B cell (primary cell): ENCODE measurements around the gene POLD2. TPM values are rescaled to one million over a fixed set of nuclear protein-coding genes. Genes with fewer than 3 reads are reported as not detected.

ENCODE experiments used
- ATAC-seq: fragments of 200-7000 bp; cut with Tn5 transposase; one replicate; pipeline ENCODE4 v1.10.0; 2021; ENCODE audit warnings: low read depth, mild to moderate bottlenecking, moderate number of reproducible peaks, moderate library complexity
- CTCF ChIA-PET: fragments of 350-600 bp; sonication (Branson Sonifier 250); formaldehyde crosslinking; loops from one replicate; lab custom pipeline; 2021; ENCODE audit warnings: antibody characterized with exemption, inconsistent platforms; lab: Charles Lee
- POLR2A ChIA-PET: fragments of 350-600 bp; sonication (Branson Sonifier 250); formaldehyde crosslinking; loops from one replicate; lab custom pipeline; 2021; ENCODE audit warnings: antibody characterized with exemption; lab: Charles Lee
- DNase-seq: peaks from one replicate; pipeline ENCODE4 v3.0.0; 2013
- H2AFZ ChIP-seq: 2 replicates; pipeline ENCODE4 v1.6.1; 2012; ENCODE audit warnings: mild to moderate bottlenecking, low read depth, low read length; ENCODE audit not compliant: insufficient read depth, poor library complexity, severe bottlenecking
- H3K27ac ChIP-seq, 2 donors: 1 replicate in 1 of 2; 2 replicates in 1 of 2; pipeline ENCODE4 v1.5.1; 2012 to 2013; ENCODE audit warnings: low read length in 2 of 2, mild to moderate bottlenecking in 2 of 2, moderate library complexity in 1 of 2
- H3K27me3 ChIP-seq, 4 experiments: fragments of 200-600 bp in 1 of 4; sonication (generic) in 1 of 4; replicated peaks in 1 of 4; 1 replicate in 2 of 4; 2 replicates in 2 of 4; pipeline versions ENCODE4 v1.6.1 to v1.7.0; 2013 to 2016; ENCODE audit warnings: low read length in 3 of 4, mild to moderate bottlenecking in 2 of 4, mixed read lengths in 1 of 4, moderate library complexity in 1 of 4; ENCODE audit not compliant: insufficient read depth in 4 of 4, control insufficient read depth in 3 of 4; ENCODE audit errors: control extremely low read depth in 1 of 4
- H3K36me3 ChIP-seq, 2 experiments: replicated peaks in 1 of 2; 1 replicate in 1 of 2; 2 replicates in 1 of 2; pipeline versions ENCODE4 v1.6.1 to v1.7.1; 2013; ENCODE audit warnings: low read length in 1 of 2; ENCODE audit not compliant: insufficient read depth in 2 of 2, control insufficient read depth in 1 of 2; ENCODE audit errors: control extremely low read depth in 1 of 2, extremely low read depth in 1 of 2
- H3K4me1 ChIP-seq, 2 donors: fragments of 200-600 bp in 1 of 2; sonication (generic) in 1 of 2; 1 replicate in 1 of 2; 2 replicates in 1 of 2; pipeline versions ENCODE4 v1.5.1 to v1.6.1; 2013 to 2017; ENCODE audit warnings: low read length in 2 of 2; ENCODE audit not compliant: control insufficient read depth in 2 of 2, insufficient read depth in 2 of 2
- H3K4me2 ChIP-seq: replicated peaks from 2 replicates; pipeline ENCODE3; 2012; ENCODE audit warnings: mild to moderate bottlenecking, low read depth, low read length; ENCODE audit not compliant: poor library complexity, severe bottlenecking
- H3K4me3 ChIP-seq, 5 experiments: fragments of 200-600 bp in 1 of 5; sonication (generic) in 1 of 5; 1 replicate in 3 of 5; 2 replicates in 2 of 5; pipeline versions ENCODE4 v1.5.1 to v1.7.0; 2011 to 2016; ENCODE audit warnings: low read length in 4 of 5, mild to moderate bottlenecking in 4 of 5, low read depth in 2 of 5, control low read depth in 1 of 5, moderate library complexity in 1 of 5; ENCODE audit not compliant: insufficient read depth in 1 of 5; ENCODE audit errors: control extremely low read depth in 1 of 5, extremely low read depth in 1 of 5
- H3K79me2 ChIP-seq: fragments of 200-600 bp; sonication (generic); one replicate; pipeline ENCODE4 v1.6.0; 2016; ENCODE audit warnings: low read length; ENCODE audit not compliant: control insufficient read depth, insufficient read depth
- H3K9ac ChIP-seq: fragments of 200-600 bp; sonication (generic); 2 replicates; pipeline ENCODE4 v1.6.1; 2017; ENCODE audit warnings: mild to moderate bottlenecking, low read length, moderate library complexity
- H3K9me3 ChIP-seq, 3 donors: one replicate each; pipeline versions ENCODE4 v1.6.1 to v1.7.1; 2013; ENCODE audit warnings: low read length in 2 of 3; ENCODE audit not compliant: control insufficient read depth in 2 of 3, insufficient read depth in 1 of 3; ENCODE audit errors: control extremely low read depth in 1 of 3
- H4K20me1 ChIP-seq: 2 replicates; pipeline ENCODE4 v1.6.0; 2012; ENCODE audit warnings: mild to moderate bottlenecking, low read length; ENCODE audit not compliant: insufficient read depth, control insufficient read depth, poor library complexity, severe bottlenecking
- H3K27ac Mint-ChIP-seq: one replicate; pipeline ENCODE4 v1.8.0; 2021; ENCODE audit warnings: mixed read lengths
- H3K27me3 Mint-ChIP-seq: one replicate; pipeline ENCODE4 v1.8.0; 2021; ENCODE audit warnings: mixed read lengths
- H3K4me1 Mint-ChIP-seq: one replicate; pipeline ENCODE4 v1.8.0; 2021; ENCODE audit warnings: mixed read lengths
- H3K4me3 Mint-ChIP-seq: one replicate; pipeline ENCODE4 v1.8.0; 2021; ENCODE audit warnings: mixed read lengths
- H3K9me3 Mint-ChIP-seq: one replicate; pipeline ENCODE4 v1.8.0; 2022; ENCODE audit warnings: mixed read lengths; ENCODE audit not compliant: insufficient read depth
- CTCF ChIP-seq: fragments of 200-600 bp; IDR thresholded peaks from one replicate; pipeline ENCODE4 v1.8.0; 2022; ENCODE audit warnings: antibody characterized with exemption, mild to moderate bottlenecking
- EZH2 ChIP-seq: IDR thresholded peaks from 2 replicates; pipeline ENCODE4 v1.6.1; 2012; ENCODE audit warnings: borderline replicate concordance, low read depth, mild to moderate bottlenecking, moderate library complexity, low read length; ENCODE audit not compliant: insufficient read depth, poor library complexity, severe bottlenecking
- WGBS: methylation state at CpG from one replicate; pipeline ENCODE4 v1.1.5; 2013; ENCODE audit warnings: missing lambda C conversion rate; ENCODE audit not compliant: insufficient coverage; 5-methylcytosine and 5-hydroxymethylcytosine counted together
- intact Hi-C: fragments of 100-400 bp; cut with micrococcal nuclease; formaldehyde crosslinking; loops from one replicate; pipeline ENCODE4 v1.10.0; 2022
- polyA plus RNA-seq: library from polyadenylated mRNA; depleted of rRNA; stranded (reverse); fragments of >200 nt; gene quantifications from 2 replicates; pipeline ENCODE4 v1.2.3, GENCODE V29; 2012
- total RNA-seq, 2 donors: library from RNA; stranded (reverse); fragments of 120-200 nt in 1 of 2; gene quantifications; 1 replicate in 1 of 2; 2 replicates in 1 of 2; pipeline versions ENCODE4 v1.2.3 to v1.2.4, GENCODE V29; 2013 to 2022

Gene POLD2
- total and polyA plus RNA-seq, 2 donors (not counting 1 experiment from before 2014, with no cell fraction given), result 73.6 to 86.7 TPM

GRCh38 chr7:44112997-44113763 lies 10.2 kb downstream of the POLD2 start:
- POLR2A ChIA-PET, result no interaction called here
- H3K36me3 ChIP-seq, result peaks cover 0 to 46% of the 10 kb centered on the region in 2 experiments

More at GRCh38 chr7:44112997-44113763, 10.2 kb downstream of the POLD2 start:
- H2AFZ ChIP-seq, result no peak overlapping the region
- no peak overlapping the region for H3K4me3 Mint-ChIP-seq
- no peak overlapping the region for H3K27ac Mint-ChIP-seq
- peaks cover 6% of the 10 kb centered on the region for H3K79me2 ChIP-seq
- CTCF ChIA-PET, result no interaction called here
- H3K4me3 ChIP-seq, result no peak overlapping the region
- no peak for ATAC-seq
- H3K9me3 ChIP-seq, result no peaks in the 10 kb centered on the region
- no peaks in the 10 kb centered on the region for H3K27me3 ChIP-seq
- no peak overlapping the region for H3K4me2 ChIP-seq
- H4K20me1 ChIP-seq, result no peaks in the 10 kb centered on the region
- H3K4me1 Mint-ChIP-seq, result no peaks in the 10 kb centered on the region
- no peaks in the 10 kb centered on the region for H3K9me3 Mint-ChIP-seq
- no peaks in the 10 kb centered on the region for H3K4me1 ChIP-seq
- intact Hi-C loops, result no loop called here
- no peak overlapping the region for H3K9ac ChIP-seq
- WGBS, result 98% methylated on average over 20 of the region's 34 CpGs
- DNase-seq, result no peak
- no peaks in the 10 kb centered on the region for H3K27me3 Mint-ChIP-seq
- H3K27ac ChIP-seq, result no peak overlapping the region
- TF ChIP-seq EZH2 (no peak), CTCF (no peak)
